Neural crest cell (in vitro differentiated cells): ENCODE results near the gene P2RY4. TPM values are rescaled to one million over a fixed set of nuclear protein-coding genes. Genes with fewer than 3 reads are reported as not detected.

ENCODE experiments used
- DNase-seq: peaks from one replicate; pipeline ENCODE4 v3.0.0; 2021; ENCODE audit warnings: low read depth, mixed read lengths, low spot score
- H3K27ac Mint-ChIP-seq: one replicate; pipeline ENCODE4 v1.8.0; 2021; ENCODE audit warnings: mild to moderate bottlenecking, mixed read lengths; ENCODE audit not compliant: unreplicated experiment
- H3K27me3 Mint-ChIP-seq: 2 replicates; pipeline ENCODE4 v1.8.0; 2021; ENCODE audit warnings: low read depth, mild to moderate bottlenecking, mixed read lengths
- H3K36me3 Mint-ChIP-seq: 2 replicates; pipeline ENCODE4 v1.8.0; 2021; ENCODE audit warnings: low read depth, mild to moderate bottlenecking, mixed read lengths
- H3K4me1 Mint-ChIP-seq: 2 replicates; pipeline ENCODE4 v1.8.0; 2021; ENCODE audit warnings: mixed read lengths
- H3K4me3 Mint-ChIP-seq: one replicate; pipeline ENCODE4 v1.8.0; 2021; ENCODE audit warnings: mild to moderate bottlenecking, mixed read lengths
- H3K9me3 Mint-ChIP-seq: 2 replicates; pipeline ENCODE4 v1.8.0; 2021; ENCODE audit warnings: mixed read lengths
- total RNA-seq: library from RNA; stranded (reverse); gene quantifications from 2 replicates; pipeline ENCODE4 v1.2.1, GENCODE V29; 2021
- TF ChIP-seq, protein P1 (sequence below): fragments of 200-600 bp; sonication (generic); conservative IDR thresholded peaks from 2 replicates; pipeline ENCODE4 v1.5.0; 2021; ENCODE audit warnings: antibody characterized with exemption, mild to moderate bottlenecking

The P2RY4 gene
- total RNA-seq, 1 donor from 2014 or later = 0.19 TPM

DNA sequence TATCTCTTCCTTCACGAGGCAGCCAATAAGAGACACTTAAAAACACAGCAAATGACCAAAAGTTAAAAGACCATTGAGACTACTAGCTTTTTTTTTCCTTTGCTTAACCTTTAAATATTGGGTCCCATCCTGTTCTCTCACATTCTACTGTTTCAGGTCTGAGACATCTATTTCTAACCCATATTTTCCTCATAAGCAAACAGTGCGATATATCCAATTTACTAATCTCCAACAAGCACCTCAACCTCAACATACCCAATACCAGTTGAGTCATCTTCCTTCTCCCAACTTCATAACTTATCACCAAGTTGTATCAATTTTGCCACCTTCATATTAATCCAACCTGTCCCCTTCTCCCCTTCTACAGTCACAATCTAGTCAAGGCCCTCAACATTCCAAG is 18.5 kb downstream of the P2RY4 start:
- Mint-ChIP-seq H3K36me3 (peaks cover 2% of the 10 kb centered on the region), H3K4me3 (no peak overlapping the region), H3K27ac (no peak overlapping the region), H3K9me3 (peaks cover 6% of the 10 kb centered on the region), H3K27me3 (no peaks in the 10 kb centered on the region), H3K4me1 (no peaks in the 10 kb centered on the region)
- TF ChIP-seq, protein P1, sequence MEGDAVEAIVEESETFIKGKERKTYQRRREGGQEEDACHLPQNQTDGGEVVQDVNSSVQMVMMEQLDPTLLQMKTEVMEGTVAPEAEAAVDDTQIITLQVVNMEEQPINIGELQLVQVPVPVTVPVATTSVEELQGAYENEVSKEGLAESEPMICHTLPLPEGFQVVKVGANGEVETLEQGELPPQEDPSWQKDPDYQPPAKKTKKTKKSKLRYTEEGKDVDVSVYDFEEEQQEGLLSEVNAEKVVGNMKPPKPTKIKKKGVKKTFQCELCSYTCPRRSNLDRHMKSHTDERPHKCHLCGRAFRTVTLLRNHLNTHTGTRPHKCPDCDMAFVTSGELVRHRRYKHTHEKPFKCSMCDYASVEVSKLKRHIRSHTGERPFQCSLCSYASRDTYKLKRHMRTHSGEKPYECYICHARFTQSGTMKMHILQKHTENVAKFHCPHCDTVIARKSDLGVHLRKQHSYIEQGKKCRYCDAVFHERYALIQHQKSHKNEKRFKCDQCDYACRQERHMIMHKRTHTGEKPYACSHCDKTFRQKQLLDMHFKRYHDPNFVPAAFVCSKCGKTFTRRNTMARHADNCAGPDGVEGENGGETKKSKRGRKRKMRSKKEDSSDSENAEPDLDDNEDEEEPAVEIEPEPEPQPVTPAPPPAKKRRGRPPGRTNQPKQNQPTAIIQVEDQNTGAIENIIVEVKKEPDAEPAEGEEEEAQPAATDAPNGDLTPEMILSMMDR = no peak
- DNase-seq = no peak

DNA sequence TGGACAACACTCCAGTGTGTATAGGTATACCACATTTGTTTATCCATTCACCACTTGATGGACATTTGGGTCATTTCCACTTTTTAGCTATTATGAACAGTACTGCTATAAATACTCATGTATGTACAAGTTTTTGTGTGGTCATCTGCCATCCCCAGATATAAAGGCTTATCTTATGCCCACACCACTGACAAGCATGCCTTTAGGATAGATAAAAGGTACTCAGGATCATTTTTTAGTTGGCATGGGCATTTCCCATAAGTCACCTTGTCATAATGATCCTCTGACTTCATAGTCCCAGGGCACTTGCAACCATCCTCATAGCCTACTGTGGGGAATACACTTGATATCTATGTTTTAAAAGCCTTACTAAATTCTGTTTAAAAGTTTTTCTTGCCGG is 19.3 kb downstream of the P2RY4 start:
- no peaks in the 10 kb centered on the region for H3K27me3 Mint-ChIP-seq
- H3K4me1 Mint-ChIP-seq = no peaks in the 10 kb centered on the region
- H3K4me3 Mint-ChIP-seq = no peak overlapping the region
- no peak overlapping the region for H3K27ac Mint-ChIP-seq
- peaks cover 9% of the 10 kb centered on the region for H3K9me3 Mint-ChIP-seq
- TF ChIP-seq, protein P1 = no peak
- peaks cover 2% of the 10 kb centered on the region for H3K36me3 Mint-ChIP-seq
- DNase-seq = no peak

DNA sequence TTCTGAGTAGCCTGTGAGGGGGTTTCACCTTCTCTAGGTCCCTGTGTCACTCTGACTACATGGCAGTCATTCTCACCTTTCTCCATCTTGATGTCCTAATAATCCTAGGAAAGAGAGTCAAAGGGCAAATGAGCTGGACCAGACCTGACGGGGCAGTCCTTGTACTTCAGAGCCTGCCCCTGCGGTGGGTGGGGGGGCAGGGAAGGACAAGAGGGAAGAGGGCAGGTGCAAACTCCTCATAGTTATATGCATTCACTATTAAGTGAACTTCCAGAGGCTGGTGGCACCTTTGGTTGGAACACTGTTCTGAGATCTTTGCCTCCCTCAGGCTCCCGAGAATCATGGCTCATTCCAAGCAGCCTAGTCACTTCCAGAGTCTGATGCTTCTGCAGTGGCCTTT is 25.6 kb downstream of the P2RY4 start, which contains the start of gene AWAT1:
TSS of gene AWAT1 (plus strand) at position 301 of the 400 bp plus-strand sequence. CDS start at position 342, 41 bp downstream.
- no peak within 1 kb of the TSS for H3K27ac Mint-ChIP-seq
- DNase-seq = no peak
- H3K36me3 Mint-ChIP-seq = no peaks in the 10 kb centered on the region
- H3K27me3 Mint-ChIP-seq = peaks cover 2% of the 10 kb centered on the region
- no peak within 1 kb of the TSS for H3K4me3 Mint-ChIP-seq
- TF ChIP-seq, protein P1 = no peak
- peaks cover 11% of the 10 kb centered on the region for H3K9me3 Mint-ChIP-seq
- no peaks in the 10 kb centered on the region for H3K4me1 Mint-ChIP-seq

DNA sequence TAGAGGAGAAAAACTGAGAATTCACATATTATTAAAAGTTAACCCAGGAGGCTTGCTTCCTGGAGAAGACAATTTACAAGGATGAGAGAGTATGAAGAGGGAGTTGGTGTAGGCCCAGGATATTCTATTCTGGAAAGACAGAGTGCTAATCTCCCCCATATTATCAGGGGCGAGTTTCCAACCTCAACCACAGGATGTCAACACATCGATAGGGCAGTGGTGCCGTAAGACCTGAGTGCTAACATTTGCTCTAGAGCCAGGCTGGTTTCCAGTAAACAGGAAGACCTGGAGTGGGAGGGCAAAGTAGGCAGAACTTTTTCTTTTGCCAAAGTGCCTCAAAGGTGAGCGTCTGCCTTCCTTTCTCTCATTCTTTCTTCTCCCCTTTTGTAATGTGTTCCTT is 28.3 kb downstream of the P2RY4 start:
- peaks cover 15% of the 10 kb centered on the region for H3K9me3 Mint-ChIP-seq
- no peak overlapping the region for H3K27ac Mint-ChIP-seq
- no peak for DNase-seq
- no peaks in the 10 kb centered on the region for H3K4me1 Mint-ChIP-seq
- TF ChIP-seq, protein P1 = no peak
- peaks cover 2% of the 10 kb centered on the region for H3K27me3 Mint-ChIP-seq
- peaks cover 3% of the 10 kb centered on the region for H3K36me3 Mint-ChIP-seq
- no peak overlapping the region for H3K4me3 Mint-ChIP-seq

DNA sequence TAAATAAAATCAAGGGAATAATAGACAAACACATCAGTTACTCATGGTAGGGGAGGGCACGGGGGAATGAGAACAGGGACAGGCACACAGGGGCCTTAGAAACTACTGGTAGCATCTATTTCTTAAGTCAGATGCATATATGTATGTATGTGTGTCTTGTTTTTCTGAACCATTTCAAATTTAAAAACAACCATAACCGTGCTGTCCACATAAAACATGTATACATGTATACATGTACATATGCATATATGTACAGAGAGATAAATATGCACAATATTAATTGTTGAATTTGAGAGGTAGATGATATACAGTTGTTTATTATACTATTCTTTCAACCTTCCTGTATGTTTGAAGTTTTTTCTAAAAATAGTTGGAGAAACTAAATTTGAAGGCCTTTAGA is 33.3 kb downstream of the P2RY4 start:
- no peak for DNase-seq
- no peaks in the 10 kb centered on the region for H3K4me1 Mint-ChIP-seq
- H3K4me3 Mint-ChIP-seq = no peak overlapping the region
- H3K9me3 Mint-ChIP-seq = peaks cover 4% of the 10 kb centered on the region
- H3K36me3 Mint-ChIP-seq = peaks cover 3% of the 10 kb centered on the region
- no peak overlapping the region for H3K27ac Mint-ChIP-seq
- no peaks in the 10 kb centered on the region for H3K27me3 Mint-ChIP-seq
- TF ChIP-seq, protein P1 = no peak

DNA sequence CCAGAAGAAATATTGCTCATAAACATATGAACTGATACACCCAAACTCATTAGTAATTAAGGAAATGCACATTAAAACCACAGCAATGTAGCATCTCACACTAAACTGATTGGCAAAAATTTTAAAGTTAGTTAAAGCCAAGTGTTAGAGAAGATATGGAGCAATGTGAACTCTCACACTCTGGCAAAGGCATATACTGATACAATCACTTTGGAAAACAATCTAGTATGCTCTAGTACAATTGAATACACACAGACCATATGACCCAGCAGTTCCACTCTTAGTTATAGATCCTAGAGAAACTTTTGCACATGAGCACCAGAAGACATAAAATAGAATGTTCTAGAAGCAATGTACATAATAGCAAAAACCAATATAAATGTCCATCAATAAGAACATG is 34.0 kb downstream of the P2RY4 start:
- H3K27ac Mint-ChIP-seq = no peak overlapping the region
- H3K4me1 Mint-ChIP-seq = no peaks in the 10 kb centered on the region
- H3K36me3 Mint-ChIP-seq = peaks cover 3% of the 10 kb centered on the region
- TF ChIP-seq, protein P1 = no peak
- no peak overlapping the region for H3K4me3 Mint-ChIP-seq
- H3K27me3 Mint-ChIP-seq = no peaks in the 10 kb centered on the region
- H3K9me3 Mint-ChIP-seq = peaks cover 7% of the 10 kb centered on the region
- no peak for DNase-seq
